OCI-LY3 (cell line): ENCODE data around the gene COQ8B.

ENCODE experiments used
- H2AFZ ChIP-seq: fragments of 200-600, 300-600 bp; shearing (Covaris generic); 2 replicates; pipeline ENCODE4 v1.6.0; 2014; ENCODE audit warnings: antibody characterized with exemption, low read depth, low read length
- H3K27ac ChIP-seq: fragments of 200-600, 300-600 bp; sonication (generic); 2 replicates; pipeline ENCODE4 v1.5.1; 2014; ENCODE audit warnings: mild to moderate bottlenecking, low read length, moderate library complexity, mixed read lengths
- H3K27me3 ChIP-seq: fragments of 200-600, 300-600 bp; sonication (generic); 2 replicates; pipeline ENCODE4 v1.6.1; 2014; ENCODE audit warnings: low read depth, low read length, mixed read lengths
- H3K36me3 ChIP-seq: fragments of 200-600, 300-600 bp; sonication (generic); replicated peaks from 2 replicates; pipeline ENCODE3; 2014; ENCODE audit warnings: low read depth, low read length, mixed read lengths
- H3K4me1 ChIP-seq: fragments of 300-600, 200-600 bp; sonication (generic); 2 replicates; pipeline ENCODE4 v1.6.1; 2014; ENCODE audit warnings: low read length, mixed read lengths
- H3K4me2 ChIP-seq: fragments of 200-600, 300-600 bp; sonication (generic); 2 replicates; pipeline ENCODE4 v1.6.1; 2014; ENCODE audit warnings: low read length, mixed read lengths
- H3K4me3 ChIP-seq: fragments of 300-600, 200-600 bp; sonication (generic); 2 replicates; pipeline ENCODE4 v1.5.1; 2014; ENCODE audit warnings: antibody characterized with exemption, mild to moderate bottlenecking, low read length, moderate library complexity
- H3K79me2 ChIP-seq: fragments of 300-600, 200-600 bp; shearing (Covaris generic); 2 replicates; pipeline ENCODE4 v1.6.1; 2014; ENCODE audit warnings: mild to moderate bottlenecking, low read length, mixed read lengths
- H3K9ac ChIP-seq: fragments of 300-600, 200-600 bp; shearing (Covaris generic); 2 replicates; pipeline ENCODE4 v1.6.0; 2014; ENCODE audit warnings: mild to moderate bottlenecking, low read length, moderate library complexity
- H3K9me3 ChIP-seq: fragments of 200-600, 300-600 bp; shearing (Covaris generic); 2 replicates; pipeline ENCODE4 v1.6.1; 2014; ENCODE audit warnings: low read length, mixed read lengths; ENCODE audit not compliant: insufficient read depth
- H4K20me1 ChIP-seq: fragments of 200-600, 300-600 bp; sonication (generic); 2 replicates; pipeline ENCODE4 v1.6.1; 2016; ENCODE audit warnings: low read length, mixed read lengths; ENCODE audit not compliant: insufficient read depth
- CTCF ChIP-seq: fragments of 200-600, 300-600 bp; sonication (generic); IDR thresholded peaks from 2 replicates; pipeline ENCODE4 v1.5.1; 2014; ENCODE audit warnings: antibody characterized with exemption, low read length, low read depth
- EZH2phosphoT487 ChIP-seq: fragments of 200-600 bp; shearing (Covaris generic); IDR thresholded peaks from 2 replicates; pipeline ENCODE4 v1.6.1; 2018; ENCODE audit warnings: antibody characterized with exemption, mixed run types, low read depth

The COQ8B gene

GRCh38 chr19:40672038-40672437 is 44.6 kb downstream of the COQ8B start:
- Histone ChIP-seq H3K36me3 (peaks cover 11% of the 10 kb centered on the region), H2AFZ (no peak overlapping the region), H3K27me3 (no peaks in the 10 kb centered on the region), H3K4me2 (no peak overlapping the region), H3K4me1 (no peaks in the 10 kb centered on the region), H3K79me2 (no peaks in the 10 kb centered on the region), H4K20me1 (no peaks in the 10 kb centered on the region), H3K4me3 (no peak overlapping the region), H3K27ac (no peak overlapping the region), H3K9ac (no peak overlapping the region), H3K9me3 (no peaks in the 10 kb centered on the region)
- TF ChIP-seq CTCF (no peak), EZH2phosphoT487 (no peak)

GRCh38 chr19:40671404-40671803 is 45.3 kb downstream of the COQ8B start:
- Histone ChIP-seq H3K27ac (no peak overlapping the region), H3K36me3 (peaks cover 11% of the 10 kb centered on the region), H3K4me2 (no peak overlapping the region), H3K4me1 (no peaks in the 10 kb centered on the region), H2AFZ (no peak overlapping the region), H3K9me3 (no peaks in the 10 kb centered on the region), H3K79me2 (no peaks in the 10 kb centered on the region), H3K4me3 (no peak overlapping the region), H3K9ac (no peak overlapping the region), H4K20me1 (no peaks in the 10 kb centered on the region), H3K27me3 (no peaks in the 10 kb centered on the region)
- TF ChIP-seq EZH2phosphoT487 (no peak), CTCF (no peak)

GRCh38 chr19:40668991-40669614 is 47.6 kb downstream of the COQ8B start:
- peaks cover 11% of the 10 kb centered on the region for H3K36me3 ChIP-seq
- H3K79me2 ChIP-seq, result no peaks in the 10 kb centered on the region
- H3K4me1 ChIP-seq, result no peaks in the 10 kb centered on the region
- H4K20me1 ChIP-seq, result no peaks in the 10 kb centered on the region
- H3K9ac ChIP-seq, result no peak overlapping the region
- no peak overlapping the region for H3K4me3 ChIP-seq
- TF ChIP-seq CTCF (no peak), EZH2phosphoT487 (no peak)
- no peaks in the 10 kb centered on the region for H3K9me3 ChIP-seq
- H3K27me3 ChIP-seq, result no peaks in the 10 kb centered on the region
- H3K27ac ChIP-seq, result no peak overlapping the region
- H2AFZ ChIP-seq, result no peak overlapping the region
- H3K4me2 ChIP-seq, result no peak overlapping the region

- no peak overlapping the region for H3K4me2 ChIP-seq
- TF ChIP-seq CTCF, result no peak
- no peak for TF ChIP-seq EZH2phosphoT487
- no peak overlapping the region for H3K27ac ChIP-seq
- H3K36me3 ChIP-seq, result peaks cover 11% of the 10 kb centered on the region
- no peaks in the 10 kb centered on the region for H4K20me1 ChIP-seq
- H3K4me1 ChIP-seq, result peaks cover 5% of the 10 kb centered on the region
- no peak overlapping the region for H3K9ac ChIP-seq
- no peak overlapping the region for H2AFZ ChIP-seq
- H3K27me3 ChIP-seq, result no peaks in the 10 kb centered on the region
- H3K9me3 ChIP-seq, result no peaks in the 10 kb centered on the region
- no peaks in the 10 kb centered on the region for H3K79me2 ChIP-seq
- no peak overlapping the region for H3K4me3 ChIP-seq
Measured at GRCh38 chr19:40667602-40668001, 49.1 kb downstream of the COQ8B start.
